Prostate gland (tissue), 2 donors: ENCODE measurements around the gene TK1.

Experiments
- POLR2A ChIP-seq: fragments of 450-650 bp; IDR thresholded peaks from one replicate; pipeline ENCODE4 v1.6.1; 2016; ENCODE audit warnings: antibody characterized with exemption, mild to moderate bottlenecking
- TF ChIP-seq, protein P1 (sequence below), 4 experiments: fragments of 200-600 bp in 2 of 4; fragments of 450-650 bp in 2 of 4; sonication (generic) in 2 of 4; IDR thresholded peaks; 1 replicate in 3 of 4; 2 replicates in 1 of 4; pipeline ENCODE4 v1.5.1; 2016 to 2019; ENCODE audit warnings: antibody characterized with exemption in 4 of 4, mild to moderate bottlenecking in 2 of 4, moderate library complexity in 2 of 4

DNA sequence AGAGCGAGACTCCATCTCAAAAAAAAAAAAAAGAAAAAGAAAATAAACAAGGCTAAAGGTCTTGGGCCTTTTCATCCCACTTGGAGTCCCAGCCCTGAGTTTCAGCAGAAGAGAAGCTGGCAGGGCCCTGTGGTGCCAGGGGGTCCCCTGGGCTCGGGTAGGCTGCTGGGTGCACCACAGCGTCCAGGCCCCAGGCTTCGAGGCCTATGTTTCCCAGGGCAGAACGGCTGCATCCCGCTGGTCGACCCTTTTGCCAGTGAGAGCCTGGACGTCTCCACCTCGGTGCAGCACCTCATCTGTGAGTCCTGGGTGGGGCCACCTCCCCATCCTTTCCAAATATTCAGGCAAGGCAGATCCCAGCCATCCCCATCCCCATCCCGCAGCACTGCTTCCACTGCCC, 46.8 kb upstream of the TK1 start:
- TF ChIP-seq, protein P1, sequence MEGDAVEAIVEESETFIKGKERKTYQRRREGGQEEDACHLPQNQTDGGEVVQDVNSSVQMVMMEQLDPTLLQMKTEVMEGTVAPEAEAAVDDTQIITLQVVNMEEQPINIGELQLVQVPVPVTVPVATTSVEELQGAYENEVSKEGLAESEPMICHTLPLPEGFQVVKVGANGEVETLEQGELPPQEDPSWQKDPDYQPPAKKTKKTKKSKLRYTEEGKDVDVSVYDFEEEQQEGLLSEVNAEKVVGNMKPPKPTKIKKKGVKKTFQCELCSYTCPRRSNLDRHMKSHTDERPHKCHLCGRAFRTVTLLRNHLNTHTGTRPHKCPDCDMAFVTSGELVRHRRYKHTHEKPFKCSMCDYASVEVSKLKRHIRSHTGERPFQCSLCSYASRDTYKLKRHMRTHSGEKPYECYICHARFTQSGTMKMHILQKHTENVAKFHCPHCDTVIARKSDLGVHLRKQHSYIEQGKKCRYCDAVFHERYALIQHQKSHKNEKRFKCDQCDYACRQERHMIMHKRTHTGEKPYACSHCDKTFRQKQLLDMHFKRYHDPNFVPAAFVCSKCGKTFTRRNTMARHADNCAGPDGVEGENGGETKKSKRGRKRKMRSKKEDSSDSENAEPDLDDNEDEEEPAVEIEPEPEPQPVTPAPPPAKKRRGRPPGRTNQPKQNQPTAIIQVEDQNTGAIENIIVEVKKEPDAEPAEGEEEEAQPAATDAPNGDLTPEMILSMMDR (IDR thresholded peaks at IDR 0.05), result no peak
- no peak for TF ChIP-seq POLR2A
